GM21360 (cell line): ENCODE measurements around the gene FOXR1.

Experiments used
- ATAC-seq: cut with Tn5 transposase; IDR thresholded peaks from one replicate; pipeline ENCODE4 v1.9.1; 2021; ENCODE audit warnings: mild to moderate bottlenecking, moderate library complexity; ENCODE audit not compliant: unreplicated experiment

The FOXR1 gene

DNA sequence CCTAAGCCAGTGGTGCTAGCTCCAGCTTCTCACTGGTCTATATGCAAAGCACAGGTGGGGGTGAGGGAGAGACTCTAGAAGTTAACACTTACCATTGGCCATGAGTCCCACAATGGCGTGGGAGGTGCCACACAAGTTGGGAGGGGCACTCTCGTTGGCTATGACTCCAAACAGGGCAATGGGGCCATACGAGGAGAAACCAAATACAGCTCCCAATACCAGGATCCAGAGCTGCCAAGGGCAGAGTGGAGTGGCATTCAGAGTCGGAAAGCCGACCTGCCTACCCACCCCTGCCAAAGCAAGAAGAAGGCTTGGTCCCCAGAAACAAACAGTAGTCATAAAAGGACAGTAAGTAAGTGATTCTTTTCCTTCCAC lies 53.5 kb downstream of the FOXR1 start:
- ATAC-seq, result no peak

DNA sequence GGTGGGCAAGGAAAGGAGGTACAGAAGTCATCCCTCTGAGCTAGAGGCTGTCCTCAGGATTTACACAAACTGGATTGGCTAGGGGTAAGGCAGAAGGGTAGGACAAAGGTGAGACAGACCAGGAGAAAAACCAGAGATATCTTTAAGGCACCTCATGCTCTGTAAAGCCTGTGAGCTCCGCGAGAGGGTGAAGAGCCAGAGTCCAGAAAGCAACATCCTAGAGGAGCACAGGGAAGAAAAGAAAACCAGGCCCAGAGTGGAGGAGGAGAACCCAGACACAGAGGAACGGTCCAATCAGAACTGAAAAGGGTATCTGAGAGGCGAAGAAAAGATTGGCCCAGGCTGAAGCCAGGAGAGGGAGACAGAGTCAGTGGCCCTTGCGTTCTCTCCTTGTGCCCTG lies 54.0 kb downstream of the FOXR1 start:
- ATAC-seq, result no peak

- ATAC-seq, result no peak
Observed at GRCh38 chr11:119025978-119026766, 54.6 kb downstream of the FOXR1 start.

GRCh38 chr11:119026970-119027369 lies 55.4 kb downstream of the FOXR1 start:
- no peak for ATAC-seq

DNA sequence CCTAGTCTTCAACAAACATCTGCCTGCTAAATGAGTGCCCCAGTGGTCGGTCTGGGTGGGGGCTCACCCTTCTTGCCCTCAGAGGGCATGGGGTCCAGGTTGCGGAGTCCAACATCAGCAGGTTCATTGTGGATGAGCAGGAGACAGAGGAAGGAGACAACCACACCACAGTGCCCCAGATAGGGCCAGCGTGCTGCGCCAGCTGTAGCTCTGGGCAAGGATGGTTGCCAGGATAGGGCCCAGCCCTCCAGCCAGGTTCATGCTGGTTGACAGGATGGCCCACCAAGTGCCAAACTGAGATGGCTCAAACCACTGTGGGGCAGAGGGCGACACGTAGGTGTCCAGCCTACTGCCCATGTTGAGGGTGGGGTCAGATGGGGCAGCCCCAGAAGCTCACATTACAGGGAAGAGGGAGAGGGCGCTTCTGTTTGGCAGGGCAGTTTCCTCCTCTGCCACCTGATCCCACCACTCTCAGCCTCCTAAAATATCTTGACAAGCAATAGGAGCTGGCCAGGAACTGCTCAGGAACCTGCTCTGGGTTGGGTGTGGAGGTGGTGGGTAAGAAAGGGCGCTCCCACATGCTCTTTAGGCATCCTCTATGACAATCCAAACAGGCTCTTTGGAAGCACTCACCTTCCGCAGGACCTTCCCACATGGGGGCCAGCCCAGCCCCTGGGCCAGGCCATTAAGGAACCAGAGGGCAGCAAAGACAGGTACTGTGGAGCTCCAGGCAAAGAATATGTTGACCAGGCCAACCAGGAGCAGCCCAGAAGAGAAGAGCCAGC lies 56.2 kb downstream of the FOXR1 start:
- no peak for ATAC-seq

- ATAC-seq, result no peak
Observed at GRCh38 chr11:119028346-119029068, 56.9 kb downstream of the FOXR1 start.

DNA sequence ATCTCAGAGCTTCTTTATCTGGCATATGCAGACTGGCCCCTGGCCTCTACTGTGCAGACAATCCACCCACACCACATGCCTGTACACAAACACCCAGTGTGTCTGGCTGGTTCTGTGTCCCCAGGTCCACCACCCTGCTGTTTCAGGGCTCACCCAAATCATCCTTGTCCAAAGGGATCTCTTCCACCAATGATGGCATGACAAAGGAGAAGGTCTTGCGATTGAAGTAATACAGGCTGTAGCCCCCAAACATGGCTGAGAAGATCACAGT lies 57.4 kb downstream of the FOXR1 start:
- ATAC-seq, result no peak

DNA sequence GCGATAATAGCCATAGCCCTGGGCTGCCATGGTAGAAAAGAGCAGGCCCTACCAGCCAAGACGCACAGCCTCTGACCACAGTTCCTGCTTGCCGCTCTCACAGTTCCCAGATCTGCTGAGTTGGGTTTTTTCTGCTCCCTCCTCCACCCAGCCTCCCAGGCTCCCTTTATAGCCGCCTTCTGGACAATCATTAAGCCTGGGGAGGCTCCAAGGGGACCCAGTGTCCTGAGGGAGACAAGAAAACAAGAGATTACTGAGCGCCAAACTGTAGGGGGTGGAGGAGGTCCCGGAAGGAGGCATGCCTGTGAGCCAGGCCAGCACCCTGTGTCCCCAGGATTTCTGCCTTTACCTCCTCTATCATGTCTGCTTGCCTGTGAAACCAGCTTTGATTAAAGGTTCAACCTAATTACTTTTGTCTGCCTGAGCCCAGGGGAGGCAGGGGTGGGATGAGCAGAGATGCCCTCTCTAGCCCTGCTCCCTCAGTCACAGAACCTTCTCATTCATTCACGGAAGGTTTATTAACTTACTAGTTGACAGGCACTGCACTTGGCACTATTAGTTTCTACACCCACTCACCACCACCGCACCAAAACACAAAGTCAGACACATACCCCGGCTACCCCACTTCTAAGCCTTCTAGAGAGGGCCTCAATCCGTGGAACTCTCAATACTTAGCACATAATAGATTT lies 57.9 kb downstream of the FOXR1 start:
- ATAC-seq, result peak; percentile 16

DNA sequence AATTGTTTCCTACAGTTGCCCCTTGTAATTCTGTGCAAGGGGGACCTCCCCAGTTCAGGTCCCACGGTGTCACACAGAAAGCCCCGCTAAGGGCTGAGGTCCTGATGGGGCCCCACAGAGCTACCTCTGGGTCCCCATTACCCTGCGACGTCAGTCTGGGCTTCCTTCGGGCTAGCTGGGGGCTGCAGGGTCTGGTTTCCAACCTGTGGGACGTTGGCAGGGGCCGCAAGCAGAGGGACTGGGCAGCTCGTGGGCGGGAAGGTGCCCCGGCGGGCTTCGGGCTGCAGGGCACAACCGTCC lies 58.4 kb downstream of the FOXR1 start:
- peak; percentile 9 for ATAC-seq

- ATAC-seq, result peak; percentile 88
Observed at GRCh38 chr11:119030329-119031047, 58.9 kb downstream of the FOXR1 start, which contains the start of gene SLC37A4. TSS of gene SLC37A4 (minus strand) at chr11:119030877.
